T47D (cell line): Measurements from ENCODE around the gene PHYHD1.

Source experiments
- DNase-seq, 2 experiments: peaks; one replicate each; pipeline versions ENCODE4 v3.0.0 to v3.0.0-alpha.2; 2011 to 2012; ENCODE audit warnings: low read depth in 1 of 2, low spot score in 1 of 2
- JUND ChIP-seq: IDR thresholded peaks from 2 replicates; pipeline ENCODE4 v1.6.1; 2012; ENCODE audit warnings: low read depth
- in situ Hi-C: cut with HindIII; loops from 2 replicates; pipeline ENCODE4 v1.10.0; 2016; ENCODE audit warnings: low sequenced_read_pairs, low pct_unique_long_range_greater_than_20kb

The PHYHD1 gene

DNA sequence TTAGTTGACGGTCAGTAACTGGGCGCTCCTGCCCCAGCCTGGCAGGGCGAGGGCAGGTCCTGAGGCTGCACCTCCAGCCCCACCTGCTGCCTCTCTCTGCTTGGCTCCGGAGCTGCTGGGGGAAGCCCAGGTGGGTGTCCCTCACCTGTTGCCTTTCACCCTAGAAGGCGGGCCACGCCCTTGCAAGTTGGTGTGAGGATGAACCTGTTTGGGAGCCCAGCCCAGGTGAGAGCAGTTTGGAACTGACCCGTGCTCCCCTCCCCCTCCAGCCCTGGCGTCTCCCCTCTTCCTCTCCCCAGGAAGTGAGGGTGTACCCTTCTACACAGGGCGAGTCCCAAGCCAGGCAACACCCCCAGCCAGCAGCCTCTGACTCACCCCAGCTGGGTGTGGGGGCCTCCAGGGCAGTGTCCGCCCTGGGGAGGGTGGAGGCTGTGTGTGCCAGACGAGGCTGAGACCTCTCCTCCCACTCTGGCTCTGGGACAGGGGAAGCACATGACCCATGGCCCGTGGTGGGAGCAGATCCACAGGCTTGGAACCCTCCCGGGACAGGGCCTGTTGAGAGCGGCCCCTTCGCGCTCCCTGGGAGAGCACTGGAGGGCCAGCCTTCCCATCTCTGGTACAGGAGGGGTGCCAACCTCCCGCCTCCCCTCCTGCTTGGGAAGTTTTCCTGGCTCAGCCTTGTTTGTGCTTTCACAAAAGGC lies 28.4 kb upstream of the PHYHD1 start:
- DNase-seq, result no peak
- TF ChIP-seq JUND, result no peak
- in situ Hi-C loops, result no loop called here

DNA sequence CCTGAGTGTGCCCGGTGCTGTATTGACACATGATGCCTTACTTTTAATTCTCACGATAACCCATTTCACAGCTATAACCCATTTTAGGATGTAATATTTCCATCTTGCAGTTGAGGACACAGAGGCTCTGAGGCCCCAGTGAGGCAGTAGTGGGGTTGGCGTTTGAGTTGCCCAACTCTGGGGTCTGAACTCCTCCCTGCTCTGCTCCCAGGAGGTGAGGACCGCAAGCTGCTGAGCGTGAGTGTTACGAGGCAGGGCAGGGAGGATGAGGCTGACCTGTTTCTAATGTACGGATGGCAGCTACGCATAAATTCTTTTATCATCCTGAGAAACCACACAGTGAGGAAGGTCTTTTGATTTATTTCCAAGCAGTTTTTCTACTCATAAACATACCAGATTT lies 27.4 kb upstream of the PHYHD1 start:
- no peak for TF ChIP-seq JUND
- no peak for DNase-seq
- in situ Hi-C loops, result no loop called here

DNA sequence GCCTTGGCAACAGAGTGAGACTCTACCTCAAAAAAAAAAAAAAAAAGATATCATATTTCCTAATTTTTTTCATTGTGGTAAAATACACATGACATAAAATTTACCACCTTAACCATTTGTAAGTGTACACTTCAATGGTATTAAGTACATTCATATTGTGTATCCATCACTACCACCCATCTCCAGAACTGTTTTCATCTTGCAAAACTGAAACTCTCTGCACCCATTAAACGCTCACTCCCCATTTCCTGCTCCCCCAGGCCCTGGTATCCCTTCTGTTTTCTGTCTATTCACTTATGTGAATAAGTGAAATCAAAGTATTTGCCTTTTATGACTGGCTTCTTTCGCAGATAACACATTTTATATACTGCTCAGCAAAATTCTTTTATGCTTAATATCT lies 26.0 kb upstream of the PHYHD1 start:
- DNase-seq, result no peak
- in situ Hi-C loops, result no loop called here
- TF ChIP-seq JUND, result no peak

DNA sequence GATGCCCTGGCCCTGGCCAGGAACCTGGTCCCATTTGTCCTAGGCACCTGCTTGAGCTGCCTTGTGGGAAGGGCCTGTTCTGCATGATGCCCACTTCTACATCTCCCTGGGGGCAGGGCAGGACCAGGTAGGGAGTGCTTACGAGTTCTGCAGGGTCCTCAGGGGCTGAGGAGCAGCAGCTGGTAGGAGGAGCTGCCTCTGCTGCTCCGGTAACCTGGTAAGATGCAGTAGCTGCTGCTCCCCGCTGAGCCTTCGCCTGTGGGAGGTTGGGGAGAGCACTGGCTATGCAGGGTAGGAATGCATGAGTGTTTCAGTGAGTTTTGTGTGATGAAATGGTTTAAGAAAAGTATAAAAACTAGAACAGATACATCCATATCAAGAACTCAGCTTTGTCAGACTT lies 25.2 kb upstream of the PHYHD1 start:
- no peak for TF ChIP-seq JUND
- in situ Hi-C loops, result no loop called here
- no peak for DNase-seq

DNA sequence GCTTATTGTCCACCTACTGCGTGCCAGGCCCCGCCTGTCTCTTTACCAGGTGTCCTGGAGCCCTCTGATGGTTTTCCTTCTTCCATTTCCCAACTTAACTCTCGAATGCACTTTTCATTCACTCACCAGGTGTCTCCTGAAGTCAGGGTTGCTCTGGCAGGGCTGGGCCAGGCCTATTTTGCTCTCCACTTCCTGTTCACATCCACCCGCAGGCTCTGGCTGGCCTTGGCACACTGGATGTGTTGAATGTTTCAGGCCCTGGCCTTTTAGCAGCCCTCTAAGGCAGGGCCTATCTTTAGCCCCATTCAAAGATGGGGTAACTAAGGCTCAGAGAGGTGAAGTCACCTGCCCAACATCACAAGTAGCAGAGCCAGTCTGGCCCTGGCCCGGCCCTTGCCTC lies 22.4 kb upstream of the PHYHD1 start:
- DNase-seq, result no peak
- no peak for TF ChIP-seq JUND
- in situ Hi-C loops, result no loop called here

DNA sequence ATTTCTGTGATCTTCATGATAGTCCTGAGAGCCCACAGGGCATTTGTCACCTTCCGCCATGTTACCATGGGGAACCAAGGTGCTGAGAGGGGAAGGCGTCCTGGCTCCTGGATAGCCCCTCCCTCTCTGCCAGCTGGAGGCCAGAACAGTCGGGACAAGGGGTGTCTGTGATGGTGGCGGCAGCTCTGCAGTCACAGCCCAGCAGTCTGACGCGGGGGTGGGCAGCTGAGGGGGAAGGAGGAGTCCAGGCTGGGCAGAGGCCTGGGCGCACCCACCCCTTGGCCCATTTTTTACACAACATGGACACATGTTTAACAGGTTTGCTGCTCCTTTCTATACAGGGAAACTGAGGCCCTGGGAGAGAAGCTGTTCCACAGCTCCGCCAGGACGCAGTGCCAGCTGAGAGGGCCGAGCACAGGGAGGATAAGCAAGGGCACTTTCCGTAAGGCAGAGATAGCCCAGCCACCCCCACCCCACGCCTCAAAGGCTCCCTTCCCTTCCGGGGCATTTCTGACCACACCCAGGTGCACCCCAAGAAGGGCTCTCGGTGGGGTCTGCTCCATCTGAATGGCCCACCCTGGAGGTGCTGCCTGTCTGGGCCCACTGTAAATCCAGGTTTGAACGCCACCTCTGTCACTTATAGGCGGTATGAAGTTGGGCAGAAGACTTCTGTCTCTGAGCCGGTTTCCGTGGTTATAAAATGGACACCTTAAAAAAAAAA lies 21.8 kb upstream of the PHYHD1 start:
- no peak for DNase-seq
- in situ Hi-C loops, result no loop called here
- TF ChIP-seq JUND, result no peak

DNA sequence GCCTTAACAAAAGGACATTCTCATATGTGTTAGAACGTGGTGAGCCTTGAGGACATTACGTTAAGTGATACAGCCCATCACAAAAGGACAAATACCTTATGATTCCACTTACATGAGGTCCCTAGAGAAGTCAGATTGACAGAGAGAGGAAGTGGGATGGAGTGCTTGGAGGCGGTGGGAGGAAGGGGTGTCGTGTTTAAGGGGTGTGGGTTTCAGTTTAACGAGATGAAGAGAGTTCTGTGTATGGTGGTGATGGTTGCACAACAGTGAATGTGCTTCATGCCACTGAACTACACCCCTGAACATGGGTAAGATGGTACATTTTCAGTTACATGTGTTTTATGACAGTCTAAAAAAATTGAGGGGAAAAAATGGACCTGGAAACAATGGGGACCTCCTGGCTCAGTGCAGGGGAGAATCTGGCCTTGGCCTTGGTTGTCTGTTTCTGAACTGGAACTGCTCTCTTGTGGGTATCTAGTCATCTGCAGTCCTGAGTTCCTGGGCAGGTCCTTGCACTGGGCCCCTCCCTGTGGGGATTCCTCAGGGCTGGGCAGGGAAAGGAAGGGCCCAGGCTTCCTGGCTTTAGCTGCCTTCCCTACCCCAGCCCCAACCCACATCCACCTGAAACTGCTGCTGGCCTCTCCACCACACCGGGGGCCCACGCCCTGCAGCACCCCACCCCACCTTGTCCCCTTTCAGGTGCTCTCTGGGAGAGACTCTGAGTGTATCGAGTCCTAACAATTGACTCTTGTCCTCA lies 21.0 kb upstream of the PHYHD1 start:
- no peak for DNase-seq
- no peak for TF ChIP-seq JUND
- in situ Hi-C loops, result no loop called here

DNA sequence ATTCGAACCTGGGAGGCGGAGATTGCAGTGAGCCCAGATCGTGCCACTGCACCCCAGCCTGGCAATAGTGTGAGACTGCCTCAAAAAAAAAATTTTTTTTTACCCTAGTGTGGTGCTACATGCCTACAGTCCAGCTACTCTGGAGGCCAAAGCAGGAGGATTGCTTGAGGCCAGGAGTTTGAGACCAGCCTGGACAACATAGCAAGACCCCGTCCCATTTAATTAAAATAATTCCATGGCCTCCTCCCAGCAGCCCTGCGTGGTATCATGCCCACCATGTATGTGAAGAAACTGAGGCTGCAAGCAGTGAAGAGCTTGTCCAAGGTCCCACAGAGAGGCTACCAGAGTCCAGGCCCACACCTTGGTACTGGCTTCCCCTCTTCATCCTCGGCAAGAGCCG lies 19.4 kb upstream of the PHYHD1 start:
- TF ChIP-seq JUND, result no peak
- in situ Hi-C loops, result no loop called here
- no peak for DNase-seq

DNA sequence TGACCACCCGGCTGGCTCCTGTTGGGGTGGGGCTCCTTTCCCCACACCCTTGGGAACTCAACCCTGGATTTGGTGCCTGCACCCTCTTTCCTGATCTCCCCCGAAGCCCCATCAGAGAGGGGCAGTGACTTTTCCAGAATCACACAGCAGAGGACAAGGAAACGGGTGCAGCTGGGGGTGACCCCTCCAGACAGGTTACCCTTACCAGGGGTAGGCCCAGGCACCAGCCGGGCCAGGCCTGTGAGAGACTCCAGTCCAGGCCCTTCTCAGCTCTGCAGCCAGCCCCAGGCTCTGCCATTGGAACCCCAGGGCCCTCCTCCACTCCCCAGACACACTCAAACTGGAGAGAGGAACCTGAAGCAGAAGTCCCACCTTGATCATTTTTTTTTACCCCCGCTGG lies 19.0 kb upstream of the PHYHD1 start:
- in situ Hi-C loops, result no loop called here
- no peak for TF ChIP-seq JUND
- no peak for DNase-seq

DNA sequence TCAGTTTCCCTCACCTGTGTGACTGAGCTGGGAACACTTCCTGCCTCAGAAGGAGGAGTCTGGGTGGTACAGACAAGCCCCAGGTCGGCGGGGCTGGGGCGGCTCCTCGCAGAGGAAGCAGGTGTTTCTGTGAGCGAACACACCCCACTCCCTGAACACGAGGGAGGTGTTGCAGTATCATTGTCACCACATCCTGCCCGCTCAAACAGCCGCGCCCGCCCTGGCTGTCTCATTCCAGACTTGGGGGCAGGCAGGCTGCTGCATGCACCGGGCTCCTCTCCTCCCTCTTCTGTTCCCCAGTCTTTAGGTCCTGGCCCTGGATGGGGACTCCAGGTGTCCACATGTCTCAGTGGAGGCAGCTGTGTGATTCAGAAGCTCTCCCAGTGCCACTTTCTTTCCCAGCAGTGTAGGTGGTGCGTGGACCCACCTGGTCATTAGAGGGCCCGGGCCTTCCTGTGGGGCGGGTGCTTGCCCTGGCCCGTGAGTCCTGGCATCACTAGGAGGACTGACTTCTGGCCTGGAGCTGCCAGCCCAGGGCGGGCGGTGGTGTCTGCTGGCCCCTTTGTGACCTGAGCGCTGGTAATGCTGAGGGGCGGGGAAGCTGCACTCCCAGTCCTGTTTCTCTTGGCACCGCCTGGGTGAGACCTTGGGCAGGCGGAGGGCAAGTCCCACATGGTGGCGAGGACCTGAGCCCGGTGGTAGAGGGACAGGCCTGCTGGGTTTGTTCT lies 18.3 kb upstream of the PHYHD1 start:
- DNase-seq, result no peak
- TF ChIP-seq JUND, result no peak
- in situ Hi-C loops, result no loop called here

DNA sequence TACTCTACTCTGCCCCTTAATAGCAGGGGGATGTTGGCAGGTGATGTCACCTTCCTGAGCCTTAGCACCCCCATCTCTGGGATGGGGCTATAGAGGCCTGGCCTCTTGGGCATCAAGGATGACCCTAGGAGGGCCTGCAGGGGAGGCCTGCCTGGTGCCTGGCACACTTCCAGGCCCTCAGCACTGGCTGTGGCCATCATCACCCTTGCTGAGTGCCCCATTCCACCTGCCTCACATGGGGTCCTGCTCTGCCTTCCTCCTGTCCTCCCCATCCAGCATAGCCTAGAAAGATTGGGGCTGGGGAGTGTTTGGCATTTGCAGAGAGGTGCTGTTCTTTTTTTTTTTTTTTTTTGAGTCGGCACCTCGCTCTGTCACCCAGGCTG lies 17.7 kb upstream of the PHYHD1 start:
- no peak for DNase-seq
- in situ Hi-C loops, result no loop called here
- TF ChIP-seq JUND, result no peak

DNA sequence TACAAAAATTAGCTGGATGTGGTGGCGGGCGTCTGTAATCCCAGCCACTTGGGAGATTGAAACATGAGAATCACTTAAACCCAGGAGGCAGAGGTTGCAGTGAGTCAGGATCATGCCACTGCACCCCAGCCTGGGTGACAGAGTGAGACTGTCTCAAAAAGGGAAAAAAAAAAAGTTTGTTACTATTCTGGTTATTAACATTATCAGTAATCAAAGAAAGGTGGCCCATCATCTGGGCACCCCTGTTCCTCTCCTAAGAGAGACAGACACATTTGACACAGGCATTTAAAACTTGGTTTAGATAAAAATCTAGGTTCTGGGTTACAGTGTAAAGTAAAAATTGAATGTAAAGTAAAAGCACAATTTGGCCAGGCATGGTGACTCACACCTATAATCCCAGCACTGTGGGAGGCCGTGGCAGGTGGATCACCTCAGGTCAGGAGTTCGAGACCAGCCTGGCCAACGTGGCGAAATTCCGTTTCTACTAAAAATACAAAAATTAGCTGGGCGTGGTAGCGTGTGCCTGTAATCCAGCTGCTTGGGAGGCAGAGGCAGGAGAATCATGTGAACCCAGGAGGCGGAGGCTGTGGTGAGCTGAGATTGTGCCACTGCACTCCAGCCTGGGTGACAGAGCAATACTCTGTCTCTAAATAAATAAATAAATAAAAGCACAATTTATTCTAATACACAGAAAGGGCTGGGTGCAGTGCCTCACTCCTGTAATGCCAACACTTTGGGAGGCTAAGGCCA lies 16.7 kb upstream of the PHYHD1 start:
- DNase-seq, result no peak
- in situ Hi-C loops, result no loop called here
- no peak for TF ChIP-seq JUND

DNA sequence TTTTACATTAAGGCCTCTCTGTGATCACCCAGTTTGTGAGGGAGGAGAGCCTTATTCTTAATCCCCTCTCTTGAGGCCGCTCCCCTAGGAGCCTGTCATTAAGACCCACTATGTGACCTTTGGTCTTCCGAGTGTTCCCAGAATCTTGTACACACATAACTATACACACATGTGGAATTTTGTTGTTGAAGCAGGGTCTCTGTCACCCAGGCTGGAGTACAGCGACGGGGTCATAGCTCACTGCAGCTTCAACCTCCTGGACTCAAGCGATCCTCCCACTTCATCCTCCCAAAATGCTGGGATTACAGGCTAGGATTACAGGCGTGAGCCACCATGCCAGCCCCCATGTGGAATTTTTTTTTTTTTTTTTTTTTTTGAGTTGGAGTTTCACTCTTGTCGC lies 14.8 kb upstream of the PHYHD1 start:
- no peak for DNase-seq
- in situ Hi-C loops, result no loop called here
- TF ChIP-seq JUND, result no peak
